CD4-positive, alpha-beta T cell (primary cell): Measurements from ENCODE around the gene SNX25. TPM values are rescaled to one million over a fixed set of nuclear protein-coding genes. Genes with fewer than 3 reads are reported as not detected.
"Not testable (repeated sequence)": the region's sequence is repeated elsewhere in the genome, so short reads cannot be mapped to it uniquely, and the experiment has no call there.

Experiments used
- ATAC-seq: fragments of 200-7000 bp; cut with Tn5 transposase; one replicate; pipeline ENCODE4 v1.10.0; 2022; ENCODE audit warnings: mild to moderate bottlenecking; ENCODE audit not compliant: poor library complexity
- CTCF ChIA-PET: fragments of 350-600 bp; sonication (Branson Sonifier 250); formaldehyde crosslinking; loops from one replicate; lab custom pipeline; 2021; ENCODE audit warnings: antibody characterized with exemption, inconsistent platforms; lab: Charles Lee
- POLR2A ChIA-PET: fragments of 350-600 bp; sonication (Branson Sonifier 250); formaldehyde crosslinking; loops from one replicate; lab custom pipeline; 2021; ENCODE audit warnings: antibody characterized with exemption, inconsistent platforms; lab: Charles Lee
- DNase-seq, 14 experiments: peaks; one replicate each; pipeline ENCODE4 v3.0.0-alpha.2; 2013 to 2020; ENCODE audit warnings: mixed read lengths in 2 of 14
- H3K27ac ChIP-seq, 2 donors: one replicate each; pipeline versions ENCODE4 v1.5.1 to v1.7.0; 2013; ENCODE audit warnings: low read length in 2 of 2, low read depth in 1 of 2, mild to moderate bottlenecking in 1 of 2
- H3K27me3 ChIP-seq, 2 experiments: 1 replicate in 1 of 2; 2 replicates in 1 of 2; pipeline versions ENCODE4 v1.6.1 to v1.7.0; 2013; ENCODE audit warnings: low read length in 2 of 2, control low read depth in 1 of 2, mild to moderate bottlenecking in 1 of 2, moderate library complexity in 1 of 2; ENCODE audit not compliant: insufficient read depth in 2 of 2, control insufficient read depth in 1 of 2
- H3K36me3 ChIP-seq: one replicate; pipeline ENCODE4 v1.6.1; 2013; ENCODE audit warnings: low read length, control low read depth; ENCODE audit not compliant: insufficient read depth
- H3K4me1 ChIP-seq: one replicate; pipeline ENCODE4 v1.6.1; 2013; ENCODE audit warnings: low read length, control low read depth; ENCODE audit not compliant: insufficient read depth
- H3K4me3 ChIP-seq: one replicate; pipeline ENCODE4 v1.5.1; 2013; ENCODE audit warnings: mild to moderate bottlenecking, low read length, moderate library complexity
- H3K9me3 ChIP-seq, 2 experiments: 1 replicate in 1 of 2; 2 replicates in 1 of 2; pipeline versions ENCODE4 v1.6.1 to v1.7.0; 2013; ENCODE audit warnings: low read length in 2 of 2, mild to moderate bottlenecking in 2 of 2, control low read depth in 1 of 2, moderate library complexity in 1 of 2; ENCODE audit not compliant: control insufficient read depth in 1 of 2, insufficient read depth in 1 of 2
- H3K27ac Mint-ChIP-seq: one replicate; pipeline ENCODE4 v1.8.0; 2020; ENCODE audit warnings: mixed read lengths
- H3K27me3 Mint-ChIP-seq: one replicate; pipeline ENCODE4 v1.8.0; 2021; ENCODE audit warnings: mixed read lengths
- H3K36me3 Mint-ChIP-seq: one replicate; pipeline ENCODE4 v1.8.0; 2021; ENCODE audit warnings: low read depth, mixed read lengths
- H3K4me1 Mint-ChIP-seq: one replicate; pipeline ENCODE4 v1.8.0; 2021; ENCODE audit warnings: low read depth, mixed read lengths
- H3K4me3 Mint-ChIP-seq: one replicate; pipeline ENCODE4 v1.8.0; 2020; ENCODE audit warnings: mild to moderate bottlenecking, mixed read lengths
- H3K9me3 Mint-ChIP-seq: one replicate; pipeline ENCODE4 v1.8.0; 2020; ENCODE audit warnings: mixed read lengths
- intact Hi-C, 2 experiments: fragments of 100-400 bp; cut with DNase I in 1 of 2; cut with micrococcal nuclease in 1 of 2; formaldehyde crosslinking; loops; one replicate each; pipeline versions ENCODE4 v1.15.1 to v1.9.0; 2023 to 2025; cut with DNase I, micrococcal nuclease
- total RNA-seq, 174 experiments: library from RNA in 2 of 174; stranded (reverse) in 2 of 174; gene quantifications; one replicate each; pipeline ENCODE4 v1.2.3 and lab custom pipeline; 2021 to 2026
- TF ChIP-seq, protein P1 (sequence below): fragments of 200-600 bp; IDR thresholded peaks from one replicate; pipeline ENCODE4 v1.8.0; 2022; ENCODE audit warnings: antibody characterized with exemption, mild to moderate bottlenecking

The SNX25 gene
- total RNA-seq, 2 experiments from 2014 or later, result 7.9 to 9.1 TPM

DNA sequence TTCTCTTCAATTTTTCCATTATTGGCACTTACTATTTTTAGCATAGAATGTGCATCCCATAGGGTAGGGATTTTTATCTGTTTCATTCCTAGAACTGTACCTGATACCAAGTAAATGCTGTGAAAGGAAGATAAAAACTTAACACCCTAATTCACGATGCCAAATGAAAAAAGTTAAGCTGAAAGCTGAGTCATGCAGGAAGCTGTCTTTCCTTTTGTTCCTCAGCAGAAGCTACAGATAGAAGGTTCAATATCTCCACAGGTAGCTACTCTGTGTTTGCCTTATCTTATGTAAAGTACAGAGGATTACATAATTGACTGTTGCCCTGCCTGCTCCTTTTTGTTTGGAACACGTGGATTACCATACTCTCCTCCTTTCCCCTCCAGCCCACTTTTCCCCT is 109.3 kb downstream of the SNX25 start:
- Histone ChIP-seq H3K27ac (no peak overlapping the region), H3K4me1 (no peaks in the 10 kb centered on the region), H3K27me3 (no peaks in the 10 kb centered on the region), H3K4me3 (no peak overlapping the region), H3K36me3 (no peaks in the 10 kb centered on the region), H3K9me3 (no peaks in the 10 kb centered on the region)
- TF ChIP-seq, protein P1, sequence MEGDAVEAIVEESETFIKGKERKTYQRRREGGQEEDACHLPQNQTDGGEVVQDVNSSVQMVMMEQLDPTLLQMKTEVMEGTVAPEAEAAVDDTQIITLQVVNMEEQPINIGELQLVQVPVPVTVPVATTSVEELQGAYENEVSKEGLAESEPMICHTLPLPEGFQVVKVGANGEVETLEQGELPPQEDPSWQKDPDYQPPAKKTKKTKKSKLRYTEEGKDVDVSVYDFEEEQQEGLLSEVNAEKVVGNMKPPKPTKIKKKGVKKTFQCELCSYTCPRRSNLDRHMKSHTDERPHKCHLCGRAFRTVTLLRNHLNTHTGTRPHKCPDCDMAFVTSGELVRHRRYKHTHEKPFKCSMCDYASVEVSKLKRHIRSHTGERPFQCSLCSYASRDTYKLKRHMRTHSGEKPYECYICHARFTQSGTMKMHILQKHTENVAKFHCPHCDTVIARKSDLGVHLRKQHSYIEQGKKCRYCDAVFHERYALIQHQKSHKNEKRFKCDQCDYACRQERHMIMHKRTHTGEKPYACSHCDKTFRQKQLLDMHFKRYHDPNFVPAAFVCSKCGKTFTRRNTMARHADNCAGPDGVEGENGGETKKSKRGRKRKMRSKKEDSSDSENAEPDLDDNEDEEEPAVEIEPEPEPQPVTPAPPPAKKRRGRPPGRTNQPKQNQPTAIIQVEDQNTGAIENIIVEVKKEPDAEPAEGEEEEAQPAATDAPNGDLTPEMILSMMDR, result no peak
- DNase-seq (no peak), ATAC-seq (no peak)
- Mint-ChIP-seq H3K4me1 (no peaks in the 10 kb centered on the region), H3K9me3 (no peaks in the 10 kb centered on the region), H3K27me3 (no peaks in the 10 kb centered on the region), H3K36me3 (peaks cover 62% of the 10 kb centered on the region), H3K27ac (no peak overlapping the region), H3K4me3 (no peak overlapping the region)
- CTCF ChIA-PET, result no interaction called here
- POLR2A ChIA-PET, result no interaction called here
- intact Hi-C loops, result no loop called here

DNA sequence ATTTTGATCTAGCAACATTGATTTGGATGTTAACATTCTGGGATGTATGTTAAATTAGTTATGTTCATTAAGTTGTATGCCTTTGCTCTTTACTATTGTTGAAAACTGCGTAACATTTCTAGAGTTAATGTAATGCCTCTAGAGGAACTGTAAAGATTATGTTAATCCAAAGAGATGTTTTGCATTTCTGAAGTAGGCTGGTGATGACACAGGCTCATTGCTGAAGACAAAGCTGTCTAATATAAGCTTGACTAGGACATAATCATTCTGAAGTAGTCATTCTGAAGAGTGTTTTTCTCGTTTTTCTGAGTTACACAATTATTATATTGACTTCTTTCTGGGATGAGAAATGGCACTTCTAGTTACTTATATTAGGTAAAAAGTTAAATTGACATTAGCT is 113.4 kb downstream of the SNX25 start:
- ChIA-PET CTCF (no interaction called here), POLR2A (no interaction called here)
- Mint-ChIP-seq H3K27me3 (no peaks in the 10 kb centered on the region), H3K36me3 (peaks cover 40% of the 10 kb centered on the region), H3K9me3 (no peaks in the 10 kb centered on the region), H3K4me3 (no peak overlapping the region), H3K27ac (no peak overlapping the region), H3K4me1 (no peaks in the 10 kb centered on the region)
- Histone ChIP-seq H3K9me3 (no peaks in the 10 kb centered on the region), H3K4me1 (no peaks in the 10 kb centered on the region), H3K27me3 (no peaks in the 10 kb centered on the region), H3K27ac (no peak overlapping the region), H3K4me3 (no peak overlapping the region), H3K36me3 (no peaks in the 10 kb centered on the region)
- TF ChIP-seq, protein P1, result no peak
- DNase-seq, result no peak
- intact Hi-C loops, result no loop called here
- ATAC-seq, result no peak

DNA sequence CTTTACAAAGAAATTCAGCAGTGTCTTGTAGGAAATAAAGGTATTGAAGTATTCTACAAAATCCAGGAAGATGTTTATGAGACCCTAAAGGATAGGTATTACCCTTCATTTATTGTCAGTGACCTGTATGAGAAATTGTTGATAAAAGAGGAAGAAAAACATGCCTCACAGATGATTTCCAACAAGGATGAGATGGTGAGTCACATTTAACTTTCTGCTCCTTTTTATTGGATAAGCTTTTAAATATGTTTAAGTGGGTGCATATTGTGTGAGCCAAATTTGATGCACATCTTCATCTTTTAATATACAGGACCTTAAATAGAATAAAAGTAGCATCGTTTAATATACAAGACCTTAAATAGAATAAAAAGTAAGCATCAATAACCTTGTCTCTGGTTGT is 114.2 kb downstream of the SNX25 start:
- no peak overlapping the region for H3K27ac ChIP-seq
- Mint-ChIP-seq H3K4me3 (no peak overlapping the region), H3K9me3 (no peaks in the 10 kb centered on the region), H3K4me1 (no peaks in the 10 kb centered on the region), H3K27me3 (no peaks in the 10 kb centered on the region), H3K27ac (no peak overlapping the region), H3K36me3 (peaks cover 38% of the 10 kb centered on the region)
- no peaks in the 10 kb centered on the region for H3K9me3 ChIP-seq
- POLR2A ChIA-PET, result no interaction called here
- CTCF ChIA-PET, result no interaction called here
- no peaks in the 10 kb centered on the region for H3K4me1 ChIP-seq
- intact Hi-C loops, result no loop called here
- H3K27me3 ChIP-seq, result no peaks in the 10 kb centered on the region
- TF ChIP-seq, protein P1, result no peak
- no peaks in the 10 kb centered on the region for H3K36me3 ChIP-seq
- no peak for DNase-seq
- no peak for ATAC-seq
- no peak overlapping the region for H3K4me3 ChIP-seq

DNA sequence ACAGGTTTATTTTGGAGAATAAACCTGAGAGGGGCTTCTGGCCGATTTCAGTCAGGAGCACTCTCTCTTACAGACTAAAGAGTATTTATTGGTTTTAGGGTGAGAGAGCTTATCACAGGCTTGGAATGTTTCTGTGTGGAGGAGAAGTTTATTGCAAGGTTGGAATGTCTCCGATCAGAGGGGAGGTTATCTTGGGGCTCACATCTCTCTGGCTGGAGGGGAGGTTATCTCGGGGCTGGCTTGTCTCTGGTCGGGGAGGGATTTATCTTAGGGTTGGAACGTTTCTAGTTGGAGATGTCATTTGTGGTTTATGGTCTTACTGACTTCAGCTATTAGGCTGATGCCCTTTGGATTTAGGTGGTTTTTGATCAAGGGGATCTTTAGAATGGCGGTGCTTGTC is 115.0 kb downstream of the SNX25 start:
- intact Hi-C loops, H3K9me3 Mint-ChIP-seq, H3K9me3 ChIP-seq, CTCF ChIA-PET, H3K4me1 Mint-ChIP-seq, H3K4me3 ChIP-seq, H3K27me3 ChIP-seq, DNase-seq, H3K4me1 ChIP-seq, ATAC-seq, H3K27ac ChIP-seq, H3K4me3 Mint-ChIP-seq, H3K36me3 ChIP-seq, H3K27ac Mint-ChIP-seq, POLR2A ChIA-PET, H3K27me3 Mint-ChIP-seq: not testable (repeated sequence)
- H3K36me3 Mint-ChIP-seq, result peaks cover 41% of the 10 kb centered on the region

DNA sequence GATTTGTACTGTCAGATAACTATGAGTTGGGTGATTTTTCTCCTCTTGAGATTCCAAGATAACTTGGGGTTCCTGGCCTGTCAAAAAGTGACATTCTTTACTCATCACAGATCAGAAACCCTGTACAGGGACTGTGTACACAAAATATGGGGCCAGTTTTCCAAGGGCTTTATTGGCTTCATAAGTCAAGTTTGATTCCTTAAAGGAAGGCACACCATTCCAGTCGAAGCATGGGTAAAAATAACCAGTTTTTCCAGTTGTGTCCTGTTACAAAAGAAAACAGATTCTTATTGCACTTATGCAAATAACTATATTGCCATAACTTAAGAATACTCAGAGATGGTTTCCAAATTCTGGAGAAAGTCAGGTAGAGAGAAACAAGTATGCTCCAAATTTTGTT is 116.3 kb downstream of the SNX25 start:
- H3K4me1 ChIP-seq, CTCF ChIA-PET: not testable (repeated sequence)

More for the DNA sequence above, 116.3 kb downstream of the SNX25 start:
- H3K27ac Mint-ChIP-seq, H3K27me3 Mint-ChIP-seq, H3K36me3 ChIP-seq, ATAC-seq, H3K9me3 ChIP-seq, H3K27me3 ChIP-seq, H3K4me3 ChIP-seq, H3K9me3 Mint-ChIP-seq, POLR2A ChIA-PET, intact Hi-C loops, H3K27ac ChIP-seq, H3K4me1 Mint-ChIP-seq, DNase-seq, H3K4me3 Mint-ChIP-seq: not testable (repeated sequence)
- peaks cover 36% of the 10 kb centered on the region for H3K36me3 Mint-ChIP-seq
